ENCODE results near the gene ZNF385B. TPM values are rescaled to one million over a fixed set of nuclear protein-coding genes. Genes with fewer than 3 reads are reported as not detected.

Gene ZNF385B
- total RNA-seq, 2 experiments from 2014 or later: 113 to 178 TPM

GRCh38 chr2:179745635-179746256 lies 115.7 kb downstream of the ZNF385B start:
- H2AFZ ChIP-seq (ENCODE audit: low read length): no peak overlapping the region
- ChIA-PET POLR2A (interaction anchor here (1.0 to 1.3 kb wide), 3 partner anchors 10 to 18 kb away, joined by 3 to 7 read pairs (median 3); no protein-coding TSS in a partner anchor), CTCF (ENCODE audit: unreplicated experiment) (no interaction called here)

GRCh38 chr2:179744401-179744800 lies 117.0 kb downstream of the ZNF385B start:
- Histone ChIP-seq H3K36me3 (ENCODE audit: insufficient read depth, low read length) (peaks cover 54% of the 10 kb centered on the region), H3K27ac (ENCODE audit: low read depth, low read length, poor library complexity, severe bottlenecking) (no peak overlapping the region), H3K9me3 (ENCODE audit: low read length) (no peaks in the 10 kb centered on the region), H4K20me1 (ENCODE audit: insufficient read depth, low read length) (no peaks in the 10 kb centered on the region), H3K4me3 (ENCODE audit: low read depth, low read length, poor library complexity, severe bottlenecking) (no peak overlapping the region), H3K4me2 (ENCODE audit: low read length) (no peak overlapping the region), H2AFZ (ENCODE audit: low read length) (no peak overlapping the region), H3K79me2 (ENCODE audit: insufficient read depth, low read depth, low read length) (peaks cover 36% of the 10 kb centered on the region; the same call in 1 of the 2 replicates), H3K4me1 (ENCODE audit: insufficient read depth, low read length, poor library complexity, severe bottlenecking) (no peaks in the 10 kb centered on the region), H3K9me2 (ENCODE audit: insufficient read depth, low read length) (no peaks in the 10 kb centered on the region)
- intact Hi-C loops (cut with micrococcal nuclease; ENCODE audit: unreplicated experiment): no loop called here
- no peak for TF ChIP-seq EZH2phosphoT487 (IDR thresholded peaks at IDR 0.05; ENCODE audit: borderline replicate concordance, low read depth, low read length)
- no peak for TF ChIP-seq CTCF (conservative IDR thresholded peaks at IDR 0.05; ENCODE audit: low read length)
- CTCF ChIA-PET (ENCODE audit: unreplicated experiment): interaction anchor here (0.6 kb wide), 1 partner anchor 56 kb away, joined by 3 read pairs; no protein-coding TSS in a partner anchor
- BruUV-seq (replicated peaks): no TSS peak
- no peak for DNase-seq (ENCODE audit: low spot score)
- POLR2A ChIA-PET: interaction anchor here (0.8 to 1.3 kb wide), 4 partner anchors 12 to 33 kb away, joined by 3 to 7 read pairs (median 3); no protein-coding TSS in a partner anchor

More at GRCh38 chr2:179745635-179746256, 115.7 kb downstream of the ZNF385B start:
- H3K4me2 ChIP-seq (ENCODE audit: low read length): no peak overlapping the region
- TF ChIP-seq CTCF (conservative IDR thresholded peaks at IDR 0.05; ENCODE audit: low read length) (no peak), EZH2phosphoT487 (IDR thresholded peaks at IDR 0.05; ENCODE audit: borderline replicate concordance, low read depth, low read length) (no peak)
- DNase-seq (ENCODE audit: low spot score): no peak
- H3K36me3 ChIP-seq (ENCODE audit: insufficient read depth, low read length): peaks cover 68% of the 10 kb centered on the region
- H3K9me2 ChIP-seq (ENCODE audit: insufficient read depth, low read length): no peaks in the 10 kb centered on the region
- H3K79me2 ChIP-seq (ENCODE audit: insufficient read depth, low read depth, low read length): peaks cover 36% of the 10 kb centered on the region; the same call in 1 of the 2 replicates
- no peak overlapping the region for H3K27ac ChIP-seq (ENCODE audit: low read depth, low read length, poor library complexity, severe bottlenecking)
- no peaks in the 10 kb centered on the region for H3K4me1 ChIP-seq (ENCODE audit: insufficient read depth, low read length, poor library complexity, severe bottlenecking)
- intact Hi-C loops (cut with micrococcal nuclease; ENCODE audit: unreplicated experiment): no loop called here
- no peaks in the 10 kb centered on the region for H4K20me1 ChIP-seq (ENCODE audit: insufficient read depth, low read length)
- H3K4me3 ChIP-seq (ENCODE audit: low read depth, low read length, poor library complexity, severe bottlenecking): no peak overlapping the region
- no peaks in the 10 kb centered on the region for H3K9me3 ChIP-seq (ENCODE audit: low read length)
- BruUV-seq (replicated peaks): no TSS peak

GRCh38 chr2:179741317-179741716 lies 120.1 kb downstream of the ZNF385B start:
- H3K4me2 ChIP-seq (ENCODE audit: low read length): no peak overlapping the region
- ChIA-PET POLR2A (interaction anchor here (1.7 kb wide), 1 partner anchor 17 kb away, joined by 4 read pairs; no protein-coding TSS in a partner anchor), CTCF (ENCODE audit: unreplicated experiment) (no interaction called here)
- no peaks in the 10 kb centered on the region for H3K9me3 ChIP-seq (ENCODE audit: low read length)
- no peak overlapping the region for H2AFZ ChIP-seq (ENCODE audit: low read length)
- DNase-seq (ENCODE audit: low spot score): no peak
- no peak overlapping the region for H3K27ac ChIP-seq (ENCODE audit: low read depth, low read length, poor library complexity, severe bottlenecking)
- H3K4me3 ChIP-seq (ENCODE audit: low read depth, low read length, poor library complexity, severe bottlenecking): no peak overlapping the region
- intact Hi-C loops (cut with micrococcal nuclease; ENCODE audit: unreplicated experiment): no loop called here
- TF ChIP-seq EZH2phosphoT487 (IDR thresholded peaks at IDR 0.05; ENCODE audit: borderline replicate concordance, low read depth, low read length): no peak
- no peaks in the 10 kb centered on the region for H4K20me1 ChIP-seq (ENCODE audit: insufficient read depth, low read length)
- peaks cover 37% of the 10 kb centered on the region; the same call in 1 of the 2 replicates for H3K79me2 ChIP-seq (ENCODE audit: insufficient read depth, low read depth, low read length)
- peaks cover 42% of the 10 kb centered on the region for H3K36me3 ChIP-seq (ENCODE audit: insufficient read depth, low read length)
- no peaks in the 10 kb centered on the region for H3K9me2 ChIP-seq (ENCODE audit: insufficient read depth, low read length)
- no peaks in the 10 kb centered on the region for H3K4me1 ChIP-seq (ENCODE audit: insufficient read depth, low read length, poor library complexity, severe bottlenecking)
- no TSS peak for BruUV-seq (replicated peaks)

Data from OCI-LY7 (cell line).